GM12801 (cell line): Measurements from ENCODE around the gene ELMOD3.

Experiments used
- TF ChIP-seq, protein P1 (sequence below): IDR thresholded peaks from one replicate; pipeline ENCODE4 v1.5.1; 2011; ENCODE audit warnings: control low read depth; ENCODE audit not compliant: insufficient read length; ENCODE audit errors: extremely low read depth

The ELMOD3 gene

DNA sequence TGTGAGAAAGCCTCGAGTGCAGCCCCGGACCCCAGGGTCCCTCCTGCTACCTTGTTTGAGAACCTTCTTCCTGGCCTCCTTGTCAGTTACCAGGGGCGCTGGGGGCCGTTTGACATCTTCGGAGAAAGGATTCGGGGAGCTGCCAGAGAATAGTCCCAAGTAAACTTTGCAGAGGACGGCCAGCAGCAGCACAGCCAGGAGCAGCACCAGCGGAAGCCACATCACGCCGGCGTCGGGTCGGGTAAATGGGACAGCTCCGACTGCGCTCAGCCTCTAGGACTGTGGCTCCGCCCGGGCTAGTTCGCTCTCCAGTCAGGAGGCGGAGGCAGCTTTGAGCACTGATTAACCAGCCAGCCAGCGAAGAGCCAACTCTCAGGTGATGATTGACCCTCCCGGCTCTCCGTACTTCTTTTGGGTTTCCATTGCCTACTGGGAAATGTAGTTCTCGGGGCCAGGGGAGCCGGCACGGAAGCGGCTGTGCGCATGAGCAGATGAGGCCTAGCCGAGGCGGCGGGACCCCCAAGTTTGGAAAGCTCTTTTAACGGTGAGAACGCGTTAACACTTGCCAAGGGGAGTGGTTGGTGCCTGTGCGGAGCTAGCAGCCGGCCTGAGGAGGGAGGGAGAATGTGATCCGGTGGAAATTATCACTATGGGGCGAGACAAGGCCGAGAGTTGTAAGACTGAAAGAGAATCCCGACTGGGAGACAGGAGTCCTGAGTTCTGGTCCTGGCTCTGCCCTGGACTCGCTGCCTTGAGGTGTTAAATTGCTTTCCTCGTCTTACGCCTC lies at the start of gene ELMOD3, which contains the start of gene RETSAT:
ELMOD3 (plus strand) TSS at position 484 of the 787 bp plus-strand sequence. CDS start 2,430 bp downstream, outside the sequence.
RETSAT (minus strand) TSS at position 243 of the 787 bp plus-strand sequence; CDS start at position 222, 21 bp downstream.
- TF ChIP-seq, protein P1, sequence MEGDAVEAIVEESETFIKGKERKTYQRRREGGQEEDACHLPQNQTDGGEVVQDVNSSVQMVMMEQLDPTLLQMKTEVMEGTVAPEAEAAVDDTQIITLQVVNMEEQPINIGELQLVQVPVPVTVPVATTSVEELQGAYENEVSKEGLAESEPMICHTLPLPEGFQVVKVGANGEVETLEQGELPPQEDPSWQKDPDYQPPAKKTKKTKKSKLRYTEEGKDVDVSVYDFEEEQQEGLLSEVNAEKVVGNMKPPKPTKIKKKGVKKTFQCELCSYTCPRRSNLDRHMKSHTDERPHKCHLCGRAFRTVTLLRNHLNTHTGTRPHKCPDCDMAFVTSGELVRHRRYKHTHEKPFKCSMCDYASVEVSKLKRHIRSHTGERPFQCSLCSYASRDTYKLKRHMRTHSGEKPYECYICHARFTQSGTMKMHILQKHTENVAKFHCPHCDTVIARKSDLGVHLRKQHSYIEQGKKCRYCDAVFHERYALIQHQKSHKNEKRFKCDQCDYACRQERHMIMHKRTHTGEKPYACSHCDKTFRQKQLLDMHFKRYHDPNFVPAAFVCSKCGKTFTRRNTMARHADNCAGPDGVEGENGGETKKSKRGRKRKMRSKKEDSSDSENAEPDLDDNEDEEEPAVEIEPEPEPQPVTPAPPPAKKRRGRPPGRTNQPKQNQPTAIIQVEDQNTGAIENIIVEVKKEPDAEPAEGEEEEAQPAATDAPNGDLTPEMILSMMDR = no peak

DNA sequence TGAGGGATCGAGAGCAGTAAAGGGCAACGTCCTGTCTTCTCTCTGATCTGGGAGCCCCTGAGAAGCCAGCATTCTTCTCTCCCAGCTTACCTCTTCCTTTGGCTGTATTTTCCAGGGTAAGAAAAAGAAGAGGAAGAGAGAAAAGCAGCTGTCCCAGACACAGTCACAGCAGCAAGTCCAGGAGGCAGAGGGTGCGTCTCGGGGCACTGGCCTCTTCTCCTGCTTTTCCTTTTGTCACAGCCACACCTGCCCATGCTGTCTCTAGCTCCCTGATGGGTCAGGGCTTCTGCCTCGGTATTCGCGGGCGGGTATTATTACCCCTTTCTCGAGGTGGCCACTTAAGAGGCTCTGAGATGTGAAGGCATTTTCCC lies 47.1 kb upstream of the ELMOD3 start:
- TF ChIP-seq, protein P1 = no peak

DNA sequence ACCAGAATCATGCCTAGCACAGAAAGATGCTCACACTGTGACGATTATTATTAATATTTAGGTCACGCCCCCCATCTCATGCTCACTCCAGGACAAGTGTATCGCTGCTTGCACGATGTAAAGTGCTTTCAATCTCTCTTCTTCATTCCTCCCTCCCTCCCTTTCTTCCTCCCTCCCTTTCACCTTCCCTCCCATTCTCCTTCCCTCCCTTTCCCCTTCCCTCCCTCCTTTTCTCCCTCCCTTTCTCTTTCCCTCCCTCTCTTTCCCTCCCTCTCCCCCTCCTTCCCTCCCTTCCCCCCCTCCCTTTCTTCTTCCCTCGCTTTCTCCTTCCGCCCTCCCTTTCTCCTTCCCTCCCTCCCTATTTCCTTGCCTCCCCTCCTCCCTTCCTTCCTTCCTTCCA lies 46.4 kb upstream of the ELMOD3 start:
- TF ChIP-seq, protein P1 = no peak

DNA sequence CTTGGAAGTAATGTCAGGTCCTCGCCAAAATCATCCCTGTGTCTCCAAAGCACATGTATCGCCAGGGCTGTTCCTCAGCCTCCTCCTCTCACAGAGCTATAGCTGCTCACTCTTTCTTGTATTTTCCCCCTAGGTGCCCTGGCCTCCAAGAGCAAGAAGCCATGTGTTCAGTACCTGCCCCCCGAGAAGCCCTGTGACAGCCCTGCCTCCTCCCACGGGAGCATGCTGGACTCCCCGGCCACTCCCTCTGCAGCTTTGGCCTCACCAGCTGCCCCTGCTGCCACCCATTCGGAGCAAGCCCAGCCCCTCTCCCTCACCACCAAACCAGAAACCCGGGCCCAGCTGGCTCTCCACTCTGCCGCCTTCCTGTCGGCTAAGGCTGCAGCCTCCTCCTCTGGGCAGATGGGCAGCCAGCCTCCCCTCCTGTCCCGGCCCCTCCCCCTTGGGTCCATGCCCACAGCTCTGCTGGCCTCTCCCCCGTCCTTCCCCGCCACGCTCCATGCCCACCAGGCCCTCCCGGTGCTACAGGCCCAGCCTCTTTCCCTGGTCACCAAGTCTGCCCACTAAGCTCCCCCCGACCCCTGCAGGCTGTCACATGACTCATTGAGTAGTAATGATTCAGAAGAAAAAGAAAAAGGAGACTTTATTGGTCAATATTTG lies 45.5 kb upstream of the ELMOD3 start:
- TF ChIP-seq, protein P1 = no peak

DNA sequence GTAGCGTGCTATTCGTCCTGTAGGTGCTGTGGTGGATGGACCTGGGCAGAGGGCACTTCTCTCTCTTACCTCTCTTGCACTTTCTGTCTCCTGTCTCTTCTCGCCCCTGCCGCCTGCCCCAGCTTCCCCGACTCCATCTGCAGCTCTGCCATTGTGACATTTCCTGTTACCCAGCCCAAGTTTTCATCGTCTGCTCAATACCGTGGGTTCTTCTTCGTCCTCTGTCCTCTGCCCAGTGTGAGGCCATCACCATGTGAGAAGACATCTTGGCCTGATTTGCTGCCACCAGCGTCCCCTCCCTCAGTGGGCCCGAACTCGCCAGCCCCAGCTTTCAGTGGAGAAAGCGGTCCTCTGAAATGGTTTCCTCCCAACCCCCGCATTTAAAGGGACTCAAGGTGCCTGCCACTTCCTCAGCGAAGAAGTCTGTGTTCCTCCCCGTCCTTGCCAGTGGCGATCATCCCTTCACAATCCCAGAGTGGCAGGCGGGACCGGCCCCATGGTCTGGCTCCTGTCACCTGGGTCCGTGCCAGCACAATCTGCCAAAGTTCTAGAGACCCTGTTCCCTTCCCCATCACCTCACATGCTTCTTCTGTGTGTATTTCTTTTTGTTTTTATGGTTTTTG lies 44.8 kb upstream of the ELMOD3 start:
- TF ChIP-seq, protein P1 = no peak

DNA sequence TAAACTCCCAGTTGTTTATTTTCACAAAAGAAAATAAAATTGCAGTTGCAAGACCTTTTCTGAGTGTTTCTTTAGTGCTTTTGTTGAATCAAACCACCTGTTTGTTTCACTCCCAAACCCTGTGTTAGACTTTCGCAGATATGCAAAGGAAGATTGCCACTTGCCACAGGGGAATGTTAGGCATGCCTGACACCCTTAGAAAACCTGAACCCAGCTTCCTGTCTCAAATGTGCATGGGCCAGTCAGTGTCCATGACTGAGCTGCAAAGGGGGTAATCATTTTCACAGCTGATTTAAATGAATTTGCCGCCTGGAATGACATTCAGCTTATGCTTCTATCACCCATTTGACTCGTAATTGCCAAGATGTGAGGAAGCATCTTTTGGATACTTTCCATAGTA lies 44.2 kb upstream of the ELMOD3 start:
- TF ChIP-seq, protein P1 = no peak

DNA sequence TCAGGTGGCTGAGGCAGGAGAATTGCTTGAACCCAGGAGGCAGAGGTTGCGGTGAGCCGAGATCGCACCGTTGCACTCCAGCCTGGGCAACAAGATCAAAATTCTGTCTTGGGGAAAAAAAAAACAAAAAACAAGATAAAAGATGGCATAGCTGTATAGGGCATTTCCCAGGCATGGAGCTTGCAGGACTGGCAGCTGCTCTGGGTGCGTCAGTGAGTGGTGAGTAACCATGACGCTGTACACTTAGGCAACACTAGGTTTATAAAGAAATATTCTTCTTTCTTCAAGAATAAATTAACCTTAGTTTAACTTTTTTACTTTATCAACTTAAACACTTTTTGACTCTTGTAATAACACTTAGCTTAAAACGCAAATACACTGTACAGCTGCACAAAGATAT lies 42.2 kb upstream of the ELMOD3 start:
- TF ChIP-seq, protein P1 = no peak
